Measurements from ENCODE around the gene RASGRP3.

- TF ChIP-seq EZH2 (IDR thresholded peaks at IDR 0.05; ENCODE audit: insufficient read depth, poor library complexity, severe bottlenecking) (no peak), EZH2phosphoT487 (IDR thresholded peaks at IDR 0.05; ENCODE audit: insufficient read depth, low read depth) (no peak)
Measured at GRCh38 chr2:33555681-33556080, 79.2 kb downstream of the RASGRP3 start.
